ENCODE data around the gene NAIF1.
"Not testable (repeated sequence)": the region's sequence is repeated elsewhere in the genome, so short reads cannot be mapped to it uniquely, and the experiment has no call there.

NAIF1 gene

GRCh38 chr9:128054087-128054486, 13.0 kb downstream of the NAIF1 start:
- no peak for DNase-seq (ENCODE audit: low read depth)
- no peak for TF ChIP-seq CTCF (conservative IDR thresholded peaks at IDR 0.05; ENCODE audit: low read depth, low read length)

GRCh38 chr9:128053560-128053959, 13.6 kb downstream of the NAIF1 start:
- no peak overlapping the region for H3K4me3 ChIP-seq (ENCODE audit: low read depth, low read length)
- DNase-seq (ENCODE audit: low read depth): no peak
- TF ChIP-seq CTCF (conservative IDR thresholded peaks at IDR 0.05; ENCODE audit: low read depth, low read length): no peak

More at GRCh38 chr9:128054087-128054486, 13.0 kb downstream of the NAIF1 start:
- H3K4me3 ChIP-seq (ENCODE audit: low read depth, low read length): no peak overlapping the region

- TF ChIP-seq CTCF (conservative IDR thresholded peaks at IDR 0.05; ENCODE audit: low read depth, low read length): no peak
- no peak overlapping the region for H3K4me3 ChIP-seq (ENCODE audit: low read depth, low read length)
- no peak for DNase-seq (ENCODE audit: low read depth)
Observed at GRCh38 chr9:128051932-128052709, 15.0 kb downstream of the NAIF1 start.

GRCh38 chr9:128049843-128050242, 17.3 kb downstream of the NAIF1 start:
- DNase-seq (ENCODE audit: low read depth): no peak
- H3K4me3 ChIP-seq (ENCODE audit: low read depth, low read length): no peak overlapping the region
- TF ChIP-seq CTCF (conservative IDR thresholded peaks at IDR 0.05; ENCODE audit: low read depth, low read length): no peak

- no peak for DNase-seq (ENCODE audit: low read depth)
- no peak for TF ChIP-seq CTCF (conservative IDR thresholded peaks at IDR 0.05; ENCODE audit: low read depth, low read length)
- no peak overlapping the region for H3K4me3 ChIP-seq (ENCODE audit: low read depth, low read length)
Observed at GRCh38 chr9:128048663-128049062, 18.5 kb downstream of the NAIF1 start.

GRCh38 chr9:128047231-128047630, 19.9 kb downstream of the NAIF1 start:
- no peak overlapping the region for H3K4me3 ChIP-seq (ENCODE audit: low read depth, low read length)
- DNase-seq (ENCODE audit: low read depth): no peak
- TF ChIP-seq CTCF (conservative IDR thresholded peaks at IDR 0.05; ENCODE audit: low read depth, low read length): no peak

GRCh38 chr9:128045831-128046230, 21.3 kb downstream of the NAIF1 start:
- no peak for TF ChIP-seq CTCF (conservative IDR thresholded peaks at IDR 0.05; ENCODE audit: low read depth, low read length)
- DNase-seq (ENCODE audit: low read depth): no peak
- H3K4me3 ChIP-seq (ENCODE audit: low read depth, low read length): no peak overlapping the region

GRCh38 chr9:128045409-128045808, 21.7 kb downstream of the NAIF1 start:
- not testable (repeated sequence) for H3K4me3 ChIP-seq (ENCODE audit: low read depth, low read length); DNase-seq (ENCODE audit: low read depth)

Data from choroid plexus epithelial cell (primary cell).